GM18951 (cell line): Measurements from ENCODE around the gene ATP5IF1.

Experiments used
- POLR2A ChIP-seq: IDR thresholded peaks from 4 replicates; pipeline ENCODE4 v1.6.1; 2011; ENCODE audit warnings: mild to moderate bottlenecking; ENCODE audit not compliant: insufficient read length, insufficient read depth; ENCODE audit errors: extremely low read depth
- in situ Hi-C: fragments of 300-500 bp; cut with MboI; formaldehyde crosslinking; loops from one replicate; pipeline ENCODE4 v1.12.0; 2022; ENCODE audit warnings: low sequenced_read_pairs, mixed read lengths, inconsistent platforms; ENCODE audit not compliant: unreplicated experiment

Gene ATP5IF1

GRCh38 chr1:28259934-28260802 lies 24.2 kb downstream of the ATP5IF1 start:
- TF ChIP-seq POLR2A, result no peak
- in situ Hi-C loops, result no loop called here

GRCh38 chr1:28260803-28261174 lies 24.9 kb downstream of the ATP5IF1 start:
- no peak for TF ChIP-seq POLR2A

GRCh38 chr1:28264897-28265296 lies 29.0 kb downstream of the ATP5IF1 start:
- in situ Hi-C loops, result no loop called here
- no peak for TF ChIP-seq POLR2A

More at GRCh38 chr1:28260803-28261174, 24.9 kb downstream of the ATP5IF1 start:
- in situ Hi-C loops, result no loop called here

- in situ Hi-C loops, result no loop called here
- TF ChIP-seq POLR2A, result no peak
These were observed 29.7 kb downstream of the ATP5IF1 start for GRCh38 chr1:28265577-28265976.

- in situ Hi-C loops, result no loop called here
- no peak for TF ChIP-seq POLR2A
These were observed 31.0 kb downstream of the ATP5IF1 start for GRCh38 chr1:28266920-28267322.

GRCh38 chr1:28267633-28268032 lies 31.7 kb downstream of the ATP5IF1 start:
- TF ChIP-seq POLR2A, result no peak
- in situ Hi-C loops, result no loop called here

GRCh38 chr1:28269529-28269928 lies 33.6 kb downstream of the ATP5IF1 start:
- no peak for TF ChIP-seq POLR2A
- in situ Hi-C loops, result no loop called here

- TF ChIP-seq POLR2A, result no peak
- in situ Hi-C loops, result no loop called here
These were observed 36.4 kb downstream of the ATP5IF1 start for GRCh38 chr1:28272215-28272852.

GRCh38 chr1:28273216-28273860 lies 37.4 kb downstream of the ATP5IF1 start:
- in situ Hi-C loops, result no loop called here
- TF ChIP-seq POLR2A, result no peak

GRCh38 chr1:28278763-28279162 lies 42.8 kb downstream of the ATP5IF1 start:
- in situ Hi-C loops, result no loop called here
- TF ChIP-seq POLR2A, result no peak

GRCh38 chr1:28279721-28280120 lies 43.8 kb downstream of the ATP5IF1 start:
- in situ Hi-C loops, result no loop called here
- TF ChIP-seq POLR2A, result no peak

- TF ChIP-seq POLR2A, result no peak
- in situ Hi-C loops, result no loop called here
These were observed 44.6 kb downstream of the ATP5IF1 start for GRCh38 chr1:28280501-28280900.

- no peak for TF ChIP-seq POLR2A
- in situ Hi-C loops, result no loop called here
These were observed 45.1 kb downstream of the ATP5IF1 start for GRCh38 chr1:28280977-28281381.

- in situ Hi-C loops, result no loop called here
- no peak for TF ChIP-seq POLR2A
These were observed 45.9 kb downstream of the ATP5IF1 start for GRCh38 chr1:28281608-28282425.
